IPS DF 19.7 (cell line): ENCODE data around the gene MEGF8.
"Not testable (repeated sequence)": the region's sequence is repeated elsewhere in the genome, so short reads cannot be mapped to it uniquely, and the experiment has no call there.

Experiments used
- DNase-seq: peaks from one replicate; pipeline ENCODE4 v3.0.0-alpha.2; 2013; ENCODE audit warnings: low read depth, low spot score

The MEGF8 gene

DNA sequence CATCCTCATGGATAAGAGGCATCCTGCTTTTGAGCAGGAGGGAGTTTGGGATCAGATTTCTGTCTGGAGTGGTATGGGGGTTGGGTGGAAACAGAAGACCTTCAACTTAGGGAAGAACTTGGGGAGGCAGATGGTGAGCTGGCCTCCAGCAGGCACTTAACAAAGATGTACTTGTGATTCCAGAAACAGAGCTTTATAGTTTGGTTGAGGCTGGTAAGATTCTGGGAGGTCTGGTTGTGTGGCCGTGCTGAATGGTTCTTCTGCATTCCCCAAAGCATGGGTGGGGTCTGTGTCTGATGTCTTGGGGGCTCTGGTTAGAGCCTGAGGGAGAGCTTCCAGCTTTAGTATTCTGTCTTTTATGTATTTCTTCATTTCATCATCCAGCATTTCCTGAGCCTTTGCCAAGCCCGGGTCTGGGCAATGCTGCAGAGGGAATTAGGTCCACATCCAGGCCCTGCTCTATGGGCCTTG lies 4.8 kb downstream of the MEGF8 start:
- DNase-seq: no peak

DNA sequence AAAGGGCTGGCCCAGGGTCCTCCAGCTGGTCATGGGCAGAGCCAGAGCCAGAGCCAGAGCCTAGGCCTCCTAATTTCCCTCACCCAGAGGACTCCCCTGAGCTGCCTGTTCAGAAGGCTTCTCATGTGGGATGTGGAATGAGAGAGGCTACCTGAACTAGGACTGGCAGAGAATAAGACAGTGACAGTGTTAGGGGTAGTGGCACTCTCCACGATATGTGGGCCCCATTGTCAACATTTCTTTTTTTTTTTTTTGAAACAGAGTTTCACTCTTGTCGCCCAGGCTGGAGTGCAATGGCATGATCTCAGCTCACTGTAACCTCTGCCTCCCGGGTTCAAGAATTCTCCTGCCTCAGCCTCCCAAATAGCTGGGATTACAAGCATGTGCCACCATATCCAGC lies 5.9 kb downstream of the MEGF8 start:
- not testable (repeated sequence) for DNase-seq

DNA sequence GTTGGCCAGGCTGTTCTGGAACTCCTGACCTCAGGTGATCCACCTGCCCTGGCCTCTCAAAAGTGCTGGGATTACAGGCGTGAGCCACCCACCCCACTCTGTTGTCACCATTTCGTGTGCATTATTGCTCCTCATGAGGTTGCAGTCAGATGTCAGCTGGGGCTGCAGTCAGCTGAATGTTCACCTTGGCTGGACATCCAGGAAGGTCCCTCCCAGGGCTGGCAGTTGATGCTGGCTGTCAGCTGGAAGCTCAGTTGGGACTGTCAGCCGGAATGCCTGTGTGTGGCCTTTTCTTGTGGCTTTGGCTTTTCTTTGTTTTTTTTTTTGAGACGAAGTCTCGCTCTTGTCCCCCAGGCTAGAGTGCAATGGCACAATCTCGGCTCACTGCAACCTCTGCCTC lies 6.6 kb downstream of the MEGF8 start:
- no peak for DNase-seq

DNA sequence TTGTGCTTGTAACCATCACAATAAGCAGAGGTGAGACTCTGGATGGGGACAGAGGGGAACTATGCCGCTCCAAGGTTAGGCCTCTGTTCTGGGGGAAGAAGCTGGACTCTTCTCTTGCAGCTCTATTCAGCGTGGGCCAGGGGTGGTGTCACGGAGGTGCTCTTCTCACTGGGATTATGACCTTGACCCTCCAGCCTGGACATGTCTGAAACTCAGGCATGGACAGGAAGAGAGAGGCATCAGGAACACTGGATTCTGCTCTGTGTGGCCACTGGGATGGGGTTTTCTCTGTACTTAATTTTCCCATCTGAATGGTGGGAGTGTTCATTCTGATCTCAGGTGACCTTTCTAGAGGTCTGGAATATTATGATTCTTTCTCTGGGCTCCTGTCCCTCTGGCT lies 7.6 kb downstream of the MEGF8 start:
- DNase-seq: no peak

DNA sequence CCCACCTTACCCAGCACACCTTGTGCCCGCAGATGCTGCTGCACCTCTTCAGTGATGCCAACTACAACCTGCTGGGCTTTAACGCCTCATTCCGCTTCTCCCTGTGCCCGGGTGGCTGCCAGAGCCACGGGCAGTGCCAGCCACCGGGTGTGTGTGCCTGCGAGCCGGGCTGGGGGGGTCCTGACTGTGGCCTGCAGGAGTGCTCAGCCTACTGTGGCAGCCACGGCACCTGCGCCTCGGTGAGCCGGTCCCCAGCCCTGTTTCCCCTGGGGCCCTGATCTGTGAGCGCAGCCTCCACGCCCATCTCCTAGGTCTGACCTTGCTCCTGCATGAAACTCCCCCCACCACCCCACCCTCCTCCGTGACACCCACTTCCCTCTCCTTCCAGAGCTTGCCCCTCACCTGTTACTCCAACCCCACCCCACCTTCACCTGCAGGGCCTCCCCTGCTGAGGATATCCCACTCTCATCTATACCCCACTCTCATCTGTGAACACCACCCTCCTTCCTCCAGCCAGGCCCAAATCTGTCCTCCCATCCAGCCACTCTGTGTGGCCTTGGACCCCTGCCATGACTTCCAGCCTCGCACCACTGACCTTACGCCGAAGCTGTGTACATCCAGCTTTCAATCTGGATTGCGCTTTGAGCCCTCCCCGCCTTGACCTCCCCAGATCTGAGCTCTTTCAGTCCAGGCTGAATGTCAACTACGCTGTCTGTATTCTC lies 8.7 kb downstream of the MEGF8 start:
- DNase-seq: no peak

DNA sequence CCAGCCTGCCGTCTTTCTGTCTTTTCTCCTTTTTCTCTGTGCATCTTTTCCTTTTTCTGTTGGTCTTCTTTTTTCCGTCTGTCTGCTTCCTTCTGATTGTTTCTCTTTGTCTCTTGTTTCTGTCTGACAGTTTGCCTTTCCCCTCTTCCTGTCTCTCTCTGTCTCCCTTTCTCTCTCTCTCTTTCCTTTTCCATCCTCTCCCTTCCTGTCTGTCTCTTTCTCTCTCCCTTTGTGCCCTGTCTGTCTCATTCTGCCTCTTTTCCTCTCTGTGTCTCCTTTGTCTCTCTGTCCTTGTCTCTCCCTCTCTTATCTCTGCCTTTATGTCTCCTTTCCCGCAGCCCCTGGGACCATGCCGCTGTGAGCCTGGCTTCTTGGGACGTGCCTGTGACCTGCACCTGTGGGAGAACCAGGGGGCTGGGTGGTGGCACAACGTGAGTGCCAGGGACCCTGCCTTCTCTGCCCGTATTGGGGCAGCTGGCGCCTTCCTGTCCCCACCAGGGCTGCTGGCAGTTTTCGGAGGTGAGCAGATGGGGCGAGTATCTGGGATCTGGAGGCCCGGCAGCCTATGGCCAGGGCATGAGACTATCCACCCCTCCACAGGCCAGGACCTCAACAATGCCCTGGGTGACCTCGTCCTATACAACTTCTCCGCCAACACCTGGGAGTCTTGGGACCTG lies 9.4 kb downstream of the MEGF8 start:
- DNase-seq: no peak

DNA sequence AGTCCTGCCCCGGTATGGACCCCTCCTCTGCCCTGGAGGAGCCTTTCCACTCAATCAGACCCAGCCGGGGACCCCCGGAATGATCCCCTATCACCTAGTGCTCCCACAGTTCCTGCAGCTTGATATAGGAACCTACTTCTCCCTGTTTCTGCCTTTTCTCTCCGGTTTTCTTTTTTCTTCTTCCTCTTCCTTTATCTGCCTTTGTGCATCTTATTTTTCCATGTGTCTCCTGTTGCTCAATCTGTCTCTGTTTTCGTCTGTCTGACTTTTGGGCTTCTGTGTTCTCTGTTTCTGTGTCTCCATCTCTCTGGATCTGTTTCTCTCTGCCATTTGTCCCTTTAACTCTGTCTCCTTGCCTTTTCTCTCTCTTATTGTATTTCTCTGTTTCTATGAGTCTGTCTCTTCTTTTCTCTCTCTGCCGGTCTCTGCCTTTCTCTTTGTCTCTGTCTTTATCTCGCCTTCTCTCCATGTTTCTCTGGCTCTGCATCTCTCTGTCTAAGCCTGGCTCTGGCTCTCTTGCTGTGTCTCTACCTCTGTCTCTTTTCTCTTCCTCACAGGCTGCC lies 10.0 kb downstream of the MEGF8 start:
- DNase-seq: no peak

DNA sequence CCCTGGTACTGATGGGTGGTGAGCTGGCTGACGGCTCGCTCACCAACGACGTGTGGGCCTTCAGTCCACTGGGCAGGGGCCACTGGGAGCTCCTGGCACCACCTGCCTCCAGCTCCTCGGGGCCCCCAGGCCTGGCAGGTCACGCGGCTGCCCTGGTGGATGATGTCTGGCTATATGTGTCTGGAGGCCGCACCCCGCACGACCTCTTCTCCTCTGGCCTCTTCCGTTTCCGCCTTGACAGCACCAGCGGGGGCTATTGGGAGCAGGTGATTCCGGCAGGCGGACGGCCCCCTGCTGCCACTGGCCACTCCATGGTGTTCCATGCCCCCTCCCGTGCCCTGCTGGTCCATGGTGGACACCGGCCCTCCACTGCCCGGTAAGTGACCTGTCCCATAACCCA lies 10.5 kb downstream of the MEGF8 start:
- no peak for DNase-seq

DNA sequence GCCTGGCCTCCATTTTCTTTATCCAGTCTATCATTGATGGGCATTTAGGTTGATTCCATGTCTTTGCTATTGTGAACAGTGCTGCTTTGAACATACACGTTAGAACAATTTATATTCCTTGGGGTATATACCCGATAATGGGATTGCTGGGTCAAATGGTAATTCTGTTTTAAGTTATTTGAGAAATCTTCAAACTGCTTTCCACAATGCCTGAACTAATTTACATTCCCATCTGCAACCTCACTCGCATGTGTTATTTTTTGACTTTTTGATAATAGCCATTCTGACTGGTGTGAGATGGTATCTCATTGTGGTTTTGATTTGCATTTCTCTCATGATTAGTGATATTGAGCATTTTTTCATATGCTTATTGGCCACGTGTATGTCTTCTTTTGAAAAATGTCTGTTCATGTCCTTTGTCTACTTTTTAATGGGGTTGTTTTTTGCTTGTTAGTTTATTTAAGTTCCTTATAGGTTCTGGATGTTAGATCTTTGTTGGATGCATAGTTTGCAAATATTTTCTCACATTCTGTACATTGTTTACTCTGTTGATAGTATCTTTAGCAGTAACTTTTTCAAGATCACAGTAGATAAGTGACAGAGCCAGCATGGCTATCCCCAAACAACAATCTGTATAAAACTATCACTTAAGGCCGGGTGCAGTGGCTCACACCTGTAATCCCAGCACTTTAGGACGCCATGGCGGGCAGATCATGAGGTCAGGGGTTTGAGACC lies 13.9 kb downstream of the MEGF8 start:
- not testable (repeated sequence) for DNase-seq

DNA sequence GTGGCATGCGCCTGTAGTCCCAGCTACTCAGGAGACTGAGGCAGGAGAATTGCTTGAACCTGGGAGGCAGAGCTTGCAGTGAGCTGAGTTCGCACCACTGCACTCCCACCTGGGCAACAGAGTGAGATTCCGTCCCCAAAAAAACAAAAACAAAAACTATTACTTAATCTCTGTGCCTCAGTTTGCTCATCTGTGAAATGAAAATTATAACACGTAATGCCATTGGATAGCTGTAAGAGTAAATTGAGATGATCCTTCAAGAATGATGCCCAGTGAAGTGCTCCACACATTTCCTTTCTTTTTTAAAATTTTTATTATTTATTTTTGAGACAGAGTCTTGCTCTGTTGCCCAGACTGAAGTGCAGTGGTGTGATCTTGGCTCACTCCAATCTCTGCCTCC lies 14.5 kb downstream of the MEGF8 start:
- not testable (repeated sequence) for DNase-seq

DNA sequence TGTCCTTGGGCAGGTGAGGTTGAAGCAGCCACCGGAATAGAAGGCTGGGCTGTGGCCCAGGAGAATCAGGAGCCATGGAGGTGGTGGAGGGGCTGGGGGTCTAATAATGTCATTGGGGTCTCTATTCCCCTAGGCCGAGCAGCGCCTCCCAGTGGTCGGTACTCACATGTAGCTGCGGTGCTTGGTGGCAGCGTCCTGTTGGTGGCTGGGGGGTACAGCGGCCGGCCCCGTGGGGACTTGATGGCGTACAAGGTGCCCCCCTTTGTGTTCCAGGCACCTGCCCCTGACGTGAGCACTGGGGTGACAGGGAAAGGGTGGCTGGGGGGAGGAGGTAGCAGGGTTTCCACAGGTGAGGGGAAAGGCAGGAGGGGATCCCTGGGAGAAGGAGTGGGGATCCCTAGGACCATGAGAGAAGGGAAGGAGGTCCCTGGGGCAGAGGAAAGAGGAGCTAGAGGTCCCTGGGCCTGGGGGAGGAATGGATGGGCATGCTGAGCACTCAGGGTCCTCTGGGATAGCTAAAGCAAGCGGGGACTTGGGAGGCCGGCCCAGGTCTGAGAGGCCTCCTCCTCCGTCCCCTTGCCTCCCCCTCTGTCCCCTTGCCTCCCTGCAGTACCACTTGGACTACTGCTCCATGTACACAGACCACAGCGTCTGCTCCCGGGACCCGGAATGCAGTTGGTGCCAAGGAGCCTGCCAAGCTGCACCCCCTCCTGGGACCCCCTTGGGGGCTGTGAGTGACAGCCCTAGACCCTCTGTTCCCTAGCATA lies 18.1 kb downstream of the MEGF8 start:
- DNase-seq: no peak

DNA sequence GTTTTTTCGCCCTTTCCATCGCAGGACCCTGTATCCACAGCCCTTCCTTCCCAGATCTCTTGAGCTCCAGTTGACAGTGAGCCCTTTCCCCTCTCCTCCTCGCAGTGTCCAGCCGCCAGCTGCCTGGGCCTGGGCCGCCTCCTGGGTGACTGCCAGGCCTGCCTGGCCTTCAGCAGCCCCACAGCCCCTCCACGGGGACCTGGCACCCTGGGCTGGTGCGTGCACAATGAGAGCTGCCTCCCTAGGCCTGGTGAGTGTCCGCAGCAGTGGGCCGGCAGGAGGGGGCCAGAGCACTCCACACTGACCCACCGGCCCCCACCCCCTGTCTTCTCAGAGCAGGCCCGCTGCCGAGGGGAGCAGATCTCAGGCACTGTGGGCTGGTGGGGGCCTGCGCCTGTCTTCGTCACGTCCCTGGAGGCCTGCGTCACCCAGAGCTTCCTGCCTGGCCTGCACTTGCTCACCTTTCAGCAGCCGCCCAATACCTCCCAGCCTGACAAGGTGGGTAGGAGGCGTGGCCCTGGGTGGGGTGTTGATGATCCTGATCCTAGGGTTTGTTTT lies 19.0 kb downstream of the MEGF8 start:
- no peak for DNase-seq

DNA sequence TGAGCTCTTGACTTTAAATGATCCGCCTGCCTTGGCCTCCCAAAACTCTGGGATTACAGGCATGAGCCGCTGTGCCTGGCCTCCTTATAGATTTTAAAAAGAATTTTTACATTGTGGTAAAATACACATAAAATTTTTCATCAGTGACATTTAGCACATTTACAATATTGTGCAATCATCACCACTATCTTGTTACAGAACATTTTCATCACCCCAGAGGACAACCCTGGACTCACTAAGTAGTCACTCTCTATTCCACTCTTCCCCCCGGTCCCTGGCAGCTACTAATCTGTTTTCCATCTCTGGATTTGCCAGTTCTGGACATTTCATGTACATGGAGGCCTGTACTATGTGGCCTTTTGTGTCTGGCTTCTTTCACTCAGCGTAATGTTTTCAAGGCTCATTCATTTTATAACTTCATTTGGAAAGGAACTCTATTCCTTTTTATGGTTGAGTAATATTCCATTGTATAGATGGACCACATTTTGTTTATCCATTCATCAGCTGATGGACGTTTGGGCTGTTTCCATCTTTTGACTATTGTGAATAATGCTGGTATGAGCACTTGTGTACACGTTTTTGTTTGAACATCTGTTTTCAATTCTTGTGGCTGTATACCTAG lies 19.9 kb downstream of the MEGF8 start:
- no peak for DNase-seq

DNA sequence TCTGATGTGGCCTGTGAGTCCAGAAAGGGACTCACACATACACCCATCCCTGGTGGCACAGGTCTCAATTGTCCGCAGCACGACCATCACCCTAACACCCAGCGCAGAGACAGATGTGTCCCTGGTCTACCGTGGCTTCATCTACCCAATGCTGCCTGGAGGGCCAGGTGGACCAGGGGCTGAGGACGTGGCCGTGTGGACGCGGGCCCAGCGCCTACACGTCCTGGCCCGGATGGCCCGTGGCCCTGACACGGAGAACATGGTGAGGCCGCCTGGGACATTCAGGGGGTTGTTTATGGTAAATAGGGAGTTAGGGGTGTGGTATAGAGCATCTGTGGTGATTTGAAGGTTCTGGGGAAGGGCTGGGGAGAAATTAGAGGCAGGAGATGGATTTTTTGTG lies 22.8 kb downstream of the MEGF8 start:
- no peak for DNase-seq

DNA sequence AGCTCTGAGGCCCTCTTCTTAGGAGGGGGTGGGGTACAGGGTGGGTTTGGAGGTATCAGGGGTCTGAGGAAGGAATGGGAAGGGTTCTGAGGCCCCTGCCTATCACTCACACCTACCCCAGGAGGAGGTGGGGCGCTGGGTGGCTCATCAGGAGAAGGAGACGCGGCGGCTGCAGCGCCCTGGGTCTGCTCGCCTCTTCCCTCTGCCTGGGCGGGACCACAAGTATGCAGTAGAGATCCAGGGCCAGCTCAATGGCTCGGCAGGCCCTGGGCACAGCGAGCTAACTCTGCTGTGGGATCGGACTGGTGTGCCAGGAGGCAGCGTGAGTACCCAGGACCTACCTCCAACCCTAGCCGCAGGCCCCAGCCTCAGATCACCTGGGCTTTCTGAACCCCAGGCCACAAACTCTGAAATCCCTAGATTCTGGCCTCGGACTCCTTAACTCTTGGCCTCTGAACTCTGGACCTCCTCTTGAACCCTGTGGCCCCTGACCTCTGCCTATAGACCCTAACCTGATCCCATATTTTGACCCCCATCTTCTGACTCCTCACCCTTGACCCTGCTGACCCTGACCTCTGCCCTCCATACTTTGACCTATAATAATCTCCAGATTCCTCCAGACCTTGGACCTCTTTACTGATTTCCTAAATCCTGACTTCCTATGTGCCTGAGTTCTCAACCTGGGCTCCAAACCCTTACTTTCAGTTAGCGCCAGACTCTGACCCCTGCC lies 24.1 kb downstream of the MEGF8 start:
- no peak for DNase-seq

DNA sequence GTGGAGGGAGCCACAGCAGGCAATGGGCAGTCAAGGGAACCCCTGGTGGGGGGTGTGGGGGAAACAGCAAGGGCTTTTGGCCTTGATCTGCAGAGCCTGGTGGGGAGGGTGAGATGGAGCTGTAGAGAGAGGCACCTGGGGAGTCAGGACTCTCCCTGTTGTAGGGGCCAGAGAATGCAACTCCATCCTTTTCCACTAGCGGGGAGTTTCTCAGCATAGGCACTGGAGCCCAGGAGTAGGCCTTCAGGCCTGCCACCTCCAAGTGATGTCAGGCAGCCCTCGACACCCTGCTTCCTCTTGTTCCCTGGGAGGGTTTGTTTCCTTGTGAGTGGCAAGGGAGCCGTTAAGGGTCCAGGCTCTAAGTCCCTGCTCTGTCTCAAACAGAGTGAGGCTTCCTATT lies 25.0 kb downstream of the MEGF8 start:
- DNase-seq: no peak

DNA sequence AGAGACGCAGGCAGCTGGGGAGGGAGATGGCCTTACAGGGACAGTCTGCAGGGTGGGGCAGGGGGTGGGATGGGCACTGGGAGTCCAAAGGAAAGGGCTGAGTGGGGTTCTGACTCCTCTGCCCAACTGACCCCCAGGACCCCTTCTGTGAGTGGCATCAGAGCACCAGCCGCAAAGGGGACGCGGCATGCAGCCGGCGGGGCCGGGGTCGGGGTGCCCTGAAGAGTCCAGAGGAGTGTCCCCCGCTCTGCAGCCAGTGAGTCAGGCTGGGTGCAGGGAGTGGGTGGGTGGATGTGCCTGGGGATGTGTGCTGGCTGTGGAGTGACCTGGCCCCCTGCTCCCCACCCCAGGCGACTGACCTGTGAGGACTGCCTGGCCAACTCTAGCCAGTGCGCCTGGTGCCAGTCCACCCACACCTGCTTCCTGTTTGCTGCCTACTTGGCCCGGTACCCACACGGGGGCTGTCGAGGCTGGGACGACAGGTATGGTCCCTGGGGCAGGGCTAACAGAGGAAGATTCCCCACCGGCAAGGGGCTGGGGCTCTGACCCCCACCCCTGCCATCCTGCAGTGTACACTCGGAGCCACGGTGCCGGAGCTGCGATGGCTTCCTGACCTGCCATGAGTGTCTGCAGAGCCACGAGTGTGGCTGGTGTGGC lies 25.8 kb downstream of the MEGF8 start:
- DNase-seq: no peak

DNA sequence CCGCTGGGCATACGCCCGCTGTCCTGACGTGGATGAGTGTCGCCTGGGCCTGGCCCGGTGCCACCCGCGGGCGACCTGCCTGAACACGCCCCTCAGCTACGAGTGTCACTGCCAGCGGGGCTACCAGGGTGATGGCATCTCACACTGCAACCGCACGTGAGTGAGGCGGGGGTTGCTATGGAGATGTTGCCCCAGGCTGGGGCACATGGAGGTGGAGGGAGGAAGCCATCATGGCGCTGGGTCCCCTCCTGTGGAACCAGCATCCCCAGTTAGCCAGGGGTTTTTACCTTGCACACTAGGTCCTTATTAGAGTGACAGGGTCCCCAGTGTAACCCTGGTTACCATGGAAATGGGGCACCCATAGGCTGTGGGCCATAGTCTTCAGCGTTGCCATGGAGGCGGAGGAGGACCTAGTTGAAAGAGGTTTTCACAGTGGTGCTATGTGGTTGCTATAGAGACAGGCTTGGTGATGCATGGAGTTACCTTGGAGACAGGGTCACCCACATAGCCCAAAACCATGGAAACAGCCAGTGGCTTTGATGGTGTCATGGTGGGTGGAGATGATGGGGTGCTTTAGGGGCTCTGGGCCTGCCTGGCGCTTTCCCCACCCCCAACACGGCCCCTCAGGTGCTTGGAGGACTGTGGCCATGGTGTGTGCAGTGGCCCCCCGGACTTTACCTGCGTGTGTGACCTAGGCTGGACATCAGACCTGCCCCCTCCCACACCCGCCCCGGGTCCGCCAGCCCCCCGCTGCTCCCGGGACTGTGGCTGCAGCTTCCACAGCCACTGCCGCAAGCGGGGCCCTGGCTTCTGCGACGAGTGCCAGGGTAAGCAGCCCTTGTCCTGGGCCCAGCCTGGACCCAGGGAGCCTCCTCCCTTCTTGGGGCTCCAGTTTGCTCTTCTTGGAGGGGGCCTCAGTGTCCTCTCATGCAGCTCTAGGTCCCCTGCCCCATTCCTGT lies 27.1 kb downstream of the MEGF8 start:
- DNase-seq: no peak
